HG02798 (cell line): Measurements from ENCODE around the gene ERBB3.
"Not testable (repeated sequence)": the region's sequence is repeated elsewhere in the genome, so short reads cannot be mapped to it uniquely, and the experiment has no call there.

Experiments
- ATAC-seq: cut with Tn5 transposase; IDR thresholded peaks from one replicate; pipeline ENCODE4 v1.9.1; 2021; ENCODE audit warnings: mild to moderate bottlenecking; ENCODE audit not compliant: unreplicated experiment, poor library complexity

The ERBB3 gene

DNA sequence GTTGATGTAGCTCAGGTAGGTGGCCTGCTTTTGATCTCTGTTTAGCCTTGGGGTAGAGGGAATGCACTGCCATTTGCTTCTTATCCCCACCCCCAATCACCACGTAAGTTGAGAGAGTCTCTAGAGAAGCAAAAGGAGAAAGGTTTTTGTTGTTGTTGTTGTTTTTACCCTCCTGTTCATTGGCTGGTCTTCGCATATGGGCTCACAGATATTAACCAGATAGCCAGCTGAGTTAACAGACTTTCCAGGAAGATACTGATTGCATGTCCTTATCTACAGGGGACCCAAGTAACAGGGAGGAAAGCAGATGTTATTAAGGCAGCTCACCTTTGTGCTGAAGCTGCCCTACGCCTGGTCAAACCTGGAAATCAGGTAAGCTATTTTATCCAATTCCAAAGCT, 27.3 kb downstream of the ERBB3 start:
- no peak for ATAC-seq

DNA sequence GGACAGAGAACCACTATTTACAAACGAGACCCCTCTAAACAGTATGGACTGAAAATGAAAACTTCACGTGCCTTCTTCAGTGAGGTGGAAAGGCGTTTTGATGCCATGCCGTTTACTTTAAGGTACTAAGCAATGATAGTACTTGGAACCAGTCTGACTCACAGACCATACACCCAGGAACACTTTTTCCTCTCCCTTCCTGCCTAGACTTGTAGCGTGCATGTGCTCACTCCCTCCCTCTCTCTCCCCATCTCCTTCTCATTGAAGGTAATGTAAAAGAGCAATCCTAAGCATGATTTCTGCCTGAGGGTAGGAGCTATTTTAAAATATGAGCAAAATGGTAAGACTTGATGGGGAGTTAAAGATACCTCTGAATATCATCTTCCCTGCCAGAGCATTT, 30.6 kb downstream of the ERBB3 start:
- ATAC-seq, result no peak

GRCh38 chr12:56114084-56114483, 34.1 kb downstream of the ERBB3 start:
- ATAC-seq, result no peak

DNA sequence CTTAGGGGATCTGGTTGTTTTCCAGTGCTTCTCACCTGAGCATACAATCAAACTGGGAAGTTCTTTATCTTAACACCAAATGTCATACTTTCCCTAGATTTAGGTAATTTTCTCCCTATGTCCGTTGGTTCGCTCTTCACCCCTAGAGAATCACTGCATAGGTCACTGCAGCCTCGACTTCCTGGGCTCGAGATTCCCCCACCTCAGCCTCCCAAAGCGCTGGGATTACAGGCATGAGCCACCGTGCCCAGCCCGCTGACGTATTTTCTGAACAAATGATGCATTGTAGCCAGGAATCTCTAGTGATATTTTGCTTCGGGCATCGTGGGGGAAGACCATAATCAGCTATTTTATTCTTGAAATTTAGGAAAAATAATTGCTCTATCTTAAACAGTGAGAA, 35.4 kb downstream of the ERBB3 start:
- no peak for ATAC-seq

GRCh38 chr12:56116267-56117081, 36.5 kb downstream of the ERBB3 start, which contains the start of gene RPL41:
TSS of gene RPL41 (plus strand) at chr12:56116633.
- peak; percentile 52 for ATAC-seq

DNA sequence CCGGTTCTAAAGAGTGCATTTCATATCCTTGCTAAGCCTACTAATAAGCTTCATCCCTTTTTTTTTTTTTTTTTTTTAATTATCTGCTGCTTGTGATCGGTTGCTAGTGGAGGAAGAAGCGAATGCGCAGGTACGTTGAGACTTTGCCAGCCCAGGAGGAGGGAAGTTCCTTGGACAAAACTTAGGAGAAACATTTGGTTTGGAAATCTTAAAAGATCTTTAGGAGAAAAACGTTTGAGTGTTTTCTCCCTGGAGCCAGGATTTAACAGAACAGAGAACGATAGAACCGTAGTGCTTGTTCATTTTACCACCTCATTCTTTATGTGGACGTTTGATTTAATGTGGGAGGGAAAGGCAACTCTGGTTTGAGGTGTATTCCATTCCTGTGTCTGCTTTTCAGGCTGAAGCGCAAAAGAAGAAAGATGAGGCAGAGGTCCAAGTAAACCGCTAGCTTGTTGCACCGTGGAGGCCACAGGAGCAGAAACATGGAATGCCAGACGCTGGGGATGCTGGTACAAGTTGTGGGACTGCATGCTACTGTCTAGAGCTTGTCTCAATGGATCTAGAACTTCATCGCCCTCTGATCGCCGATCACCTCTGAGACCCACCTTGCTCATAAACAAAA, 37.2 kb downstream of the ERBB3 start:
- not testable (repeated sequence) for ATAC-seq

- ATAC-seq, result peak; percentile 83
Measured at GRCh38 chr12:56117778-56118687, 38.1 kb downstream of the ERBB3 start, which contains the start of gene ZC3H10. TSS of gene ZC3H10 (plus strand) at chr12:56118266. CDS start at chr12:56120563, 2,297 bp downstream.

DNA sequence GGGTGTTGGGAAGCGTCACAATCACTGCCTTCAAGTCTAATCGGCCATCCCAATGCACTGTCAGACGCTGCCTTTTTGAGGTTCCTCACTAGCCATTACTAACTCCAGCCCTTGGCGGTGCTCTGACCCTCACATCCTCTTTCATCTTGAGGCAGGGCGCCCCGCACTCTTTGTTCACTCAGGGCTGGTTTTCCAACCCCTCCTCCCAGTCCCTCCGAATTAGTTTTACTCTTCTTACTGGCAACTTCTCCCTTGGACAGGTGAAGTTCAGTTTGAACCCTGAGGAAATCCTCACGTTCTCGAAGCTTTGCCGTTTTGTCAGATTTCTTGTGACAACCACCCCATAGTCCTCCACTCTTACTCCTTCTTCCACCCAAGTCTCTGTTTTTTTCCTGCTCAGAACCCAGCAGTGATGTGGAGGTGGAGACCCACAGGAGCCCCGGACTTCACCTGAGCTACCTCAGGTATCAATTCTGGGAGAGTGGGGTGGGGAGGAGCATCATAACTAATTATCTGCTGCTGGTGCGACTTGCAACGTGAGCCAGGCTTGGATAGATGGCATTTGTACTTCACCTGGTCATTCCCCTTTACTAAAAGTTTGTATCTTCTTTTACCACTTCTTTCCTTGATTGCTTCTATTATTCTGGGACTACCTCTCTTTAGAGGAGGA, 38.9 kb downstream of the ERBB3 start:
- peak; percentile 1 for ATAC-seq

DNA sequence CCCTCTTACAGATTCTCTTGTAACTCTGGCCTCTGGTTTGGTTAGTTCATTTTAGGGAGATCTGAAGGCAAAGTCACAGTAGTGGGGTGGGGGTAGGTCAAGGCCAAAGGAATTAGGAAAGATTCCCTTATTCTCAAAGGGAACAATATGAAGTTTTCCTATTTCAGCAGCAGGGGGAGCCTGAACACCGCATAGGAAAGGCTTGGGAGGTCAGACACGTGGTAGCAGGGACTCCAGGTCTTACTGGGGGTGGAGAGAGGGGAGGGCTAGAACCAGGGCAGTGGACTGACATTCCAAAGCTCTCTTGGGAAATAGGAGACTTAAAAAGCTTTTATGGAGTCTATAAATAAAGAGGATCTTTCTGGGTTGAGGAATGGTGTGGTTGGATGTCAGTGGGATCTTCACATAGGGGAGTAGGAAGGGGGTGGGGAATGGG, 39.4 kb downstream of the ERBB3 start:
- no peak for ATAC-seq

DNA sequence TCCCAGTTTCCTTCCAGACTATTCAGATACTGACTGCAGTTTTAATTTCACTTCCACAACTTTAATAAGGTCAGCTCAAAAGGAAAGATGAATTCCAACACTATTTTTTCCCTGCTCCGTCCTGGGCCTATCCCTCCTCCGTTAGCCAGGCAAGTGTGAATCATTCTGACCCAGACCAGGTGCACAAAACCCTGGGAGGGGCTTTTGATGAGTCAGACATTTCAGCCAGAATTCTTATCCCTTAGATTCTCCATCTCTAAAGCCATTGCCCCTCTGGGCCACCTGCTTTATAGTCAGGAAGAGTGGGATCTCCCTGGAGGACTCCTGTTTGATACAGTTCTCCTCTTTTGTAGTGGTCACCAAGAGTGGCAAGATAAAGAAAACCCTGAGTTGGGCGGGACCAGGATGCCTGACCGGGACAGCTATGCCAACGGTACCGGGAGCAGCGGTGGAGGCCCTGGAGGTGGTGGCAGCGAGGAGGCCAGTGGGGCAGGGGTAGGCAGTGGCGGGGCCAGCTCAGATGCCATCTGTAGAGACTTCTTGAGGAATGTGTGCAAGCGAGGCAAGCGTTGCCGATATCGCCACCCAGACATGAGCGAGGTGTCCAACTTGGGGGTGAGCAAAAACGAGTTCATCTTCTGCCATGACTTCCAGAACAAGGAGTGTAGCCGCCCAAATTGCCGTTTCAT, 40.3 kb downstream of the ERBB3 start:
- ATAC-seq, result no peak

GRCh38 chr12:56121204-56121870, 41.4 kb downstream of the ERBB3 start:
- no peak for ATAC-seq

DNA sequence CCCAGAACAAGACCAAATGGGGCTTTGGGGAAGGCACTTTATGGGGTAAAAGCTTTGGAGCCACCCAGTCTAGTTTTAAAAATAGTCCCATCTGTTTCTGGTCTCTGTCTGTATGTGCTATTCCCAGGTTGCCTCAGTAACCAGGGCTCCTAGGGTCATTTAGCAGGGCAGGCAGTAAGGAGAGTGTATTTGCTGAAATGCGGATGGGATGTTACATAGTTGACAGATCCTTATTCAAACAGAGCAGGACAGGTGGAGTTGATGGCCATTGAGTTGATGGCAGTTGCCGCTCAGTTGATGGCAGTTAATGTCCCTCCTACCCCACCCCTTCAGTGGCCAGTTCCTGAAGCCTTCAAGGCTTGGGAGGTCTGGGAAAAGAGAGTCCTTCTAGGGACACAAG, 42.7 kb downstream of the ERBB3 start:
- no peak for ATAC-seq

GRCh38 chr12:56124133-56124532, 44.2 kb downstream of the ERBB3 start:
- no peak for ATAC-seq

DNA sequence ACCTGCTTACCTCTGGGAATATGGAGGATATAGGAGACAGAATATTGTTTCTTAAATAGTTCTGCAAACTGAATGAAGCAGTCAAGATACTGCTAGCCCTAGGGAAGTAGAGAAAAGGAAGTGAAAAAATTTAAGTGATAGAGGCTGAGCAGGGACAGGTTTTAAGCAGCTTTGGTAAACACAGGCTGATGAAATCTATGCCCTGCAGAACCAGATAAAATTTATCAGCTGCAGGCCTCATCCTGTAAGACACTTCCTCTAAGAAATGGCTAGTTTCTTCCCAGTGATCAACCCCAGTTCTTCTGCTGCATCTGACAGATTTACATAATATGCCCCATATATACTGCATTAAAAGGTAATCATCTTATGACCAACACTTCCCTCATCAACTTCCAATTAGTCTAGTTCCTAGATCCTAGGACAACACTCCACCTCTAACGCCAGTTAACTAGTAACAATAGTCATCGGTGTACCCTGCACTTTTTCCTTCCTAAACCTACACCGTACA, 46.8 kb downstream of the ERBB3 start:
- no peak for ATAC-seq

- ATAC-seq, result no peak
Measured at GRCh38 chr12:56127485-56127887, 47.5 kb downstream of the ERBB3 start.

- ATAC-seq, result peak; percentile 93
Measured at GRCh38 chr12:56127888-56128669, 48.1 kb downstream of the ERBB3 start, which contains the start of gene ESYT1. TSS of gene ESYT1 (plus strand) at chr12:56128267. CDS start at chr12:56128320, 53 bp downstream.

GRCh38 chr12:56128670-56129205, 48.8 kb downstream of the ERBB3 start:
- ATAC-seq, result no peak
